SK-N-DZ (cell line): ENCODE results near the gene GLI2. TPM values are rescaled to one million over a fixed set of nuclear protein-coding genes. Genes with fewer than 3 reads are reported as not detected.
A peak's percentile ranks its signal among the peaks of the same experiment; 100 is the strongest.

Source experiments
- DNase-seq: peaks from one replicate; pipeline ENCODE4 v3.0.0-alpha.2; 2015; ENCODE audit warnings: low spot score
- polyA plus RNA-seq, 2 experiments: library from polyadenylated mRNA; depleted of rRNA; stranded (reverse); fragments of >200 nt; gene quantifications; 2 replicates each; pipeline ENCODE4 v1.2.3, GENCODE V29; 2014

GLI2 gene
- polyA plus RNA-seq (2014; cell fraction: cytosol; rRNA removed) = 5.9 and 6.5 TPM in 2 replicates
- 7.2 and 10.6 TPM in 2 replicates for polyA plus RNA-seq (2014; cell fraction: nucleus; rRNA removed)

DNA sequence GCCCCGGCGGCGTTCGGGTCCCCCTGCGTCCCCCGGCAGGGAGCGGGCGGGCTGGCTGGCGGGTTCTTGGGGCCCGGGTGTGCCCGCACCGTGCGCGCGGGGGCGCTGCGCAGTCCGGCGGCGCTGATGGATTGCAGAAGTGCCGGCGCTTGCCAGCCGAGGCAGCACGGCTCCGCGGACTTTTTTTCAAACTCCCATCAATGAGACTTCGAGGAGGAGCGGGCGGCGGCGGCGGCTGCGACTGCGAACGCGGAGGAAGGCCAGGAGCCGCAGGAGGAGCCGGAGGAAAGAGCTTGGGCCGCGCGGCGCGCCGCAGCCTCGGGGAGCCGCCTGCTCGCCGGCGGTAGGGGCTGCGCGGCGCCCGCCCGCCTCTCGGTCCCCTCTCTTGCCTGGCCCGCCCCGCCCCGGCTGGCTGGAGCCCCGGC, at the start of gene GLI2:
Gene GLI2 (plus strand): TSS at position 123 of the 425 bp plus-strand sequence. CDS start 61,453 bp downstream, outside the sequence.
- DNase-seq = peak; percentile 78

DNA sequence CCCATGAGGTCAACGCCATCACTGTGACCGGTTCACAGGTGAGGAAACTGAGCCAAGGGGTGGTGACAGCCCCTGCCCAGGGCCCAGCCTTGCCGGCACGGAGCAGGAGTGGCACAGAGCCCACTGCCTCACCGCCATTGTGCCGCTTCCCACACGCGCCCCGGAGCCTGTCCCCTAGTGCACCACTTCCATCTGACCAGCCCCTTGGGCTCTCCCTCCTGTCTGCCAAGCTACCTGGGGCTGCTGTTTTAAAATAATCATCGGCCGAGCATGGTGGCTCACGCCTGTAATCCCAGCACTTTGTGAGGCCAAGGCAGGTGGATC, 49.7 kb upstream of the GLI2 start:
- no peak for DNase-seq

DNA sequence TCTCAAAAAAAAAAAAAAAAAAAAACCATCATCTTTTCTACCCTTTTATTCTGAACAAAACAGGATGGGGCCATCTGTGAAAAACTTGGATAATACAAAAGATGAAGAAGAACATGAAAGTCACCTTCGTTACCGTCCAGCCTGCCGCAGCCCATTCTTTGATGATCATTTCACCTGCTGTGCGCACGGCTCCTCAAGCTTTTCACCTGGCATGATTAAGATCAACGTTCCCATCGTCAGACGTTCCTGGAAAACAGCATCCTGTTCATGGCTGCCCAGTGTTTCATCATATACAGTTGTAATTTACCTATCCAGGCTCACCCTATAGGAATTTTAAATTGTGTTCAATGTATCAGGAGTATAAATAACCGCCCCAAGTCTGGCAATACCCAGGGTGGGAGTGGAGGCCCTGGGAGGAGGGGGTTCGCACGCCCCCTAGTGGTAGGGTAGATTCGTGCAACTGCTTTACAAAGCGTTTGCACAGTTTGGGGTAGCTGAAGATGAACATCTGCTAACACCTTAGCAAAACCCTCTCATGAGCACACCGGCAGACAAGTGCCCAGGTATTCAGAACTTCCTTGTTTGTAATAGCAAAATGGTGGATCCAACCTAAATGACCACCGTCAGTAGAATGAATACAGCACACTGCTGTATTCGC, 49.0 kb upstream of the GLI2 start:
- no peak for DNase-seq

GRCh38 chr2:120687210-120687609, 48.5 kb upstream of the GLI2 start:
- no peak for DNase-seq

- no peak for DNase-seq
Observed at GRCh38 chr2:120690521-120690920, 45.1 kb upstream of the GLI2 start.

DNA sequence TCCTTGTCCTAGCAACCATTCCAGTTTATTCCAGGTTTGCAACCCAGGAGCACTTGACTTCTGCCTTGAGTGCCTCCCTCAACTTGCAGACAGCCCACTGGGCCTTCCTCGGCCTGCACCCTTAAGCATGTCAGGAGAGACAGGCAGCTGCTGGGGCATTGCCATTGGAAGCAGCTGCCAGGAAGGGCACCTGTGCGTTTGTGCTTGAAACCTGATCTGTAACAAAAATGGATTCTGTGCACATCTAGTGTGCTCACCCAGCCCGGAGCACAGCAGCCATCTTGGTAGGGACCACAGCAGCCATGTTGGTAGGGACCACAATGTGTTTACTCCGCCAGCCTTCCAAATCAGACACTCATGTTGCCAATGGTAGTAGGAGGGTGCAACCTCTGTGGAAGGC, 44.3 kb upstream of the GLI2 start:
- DNase-seq = no peak

GRCh38 chr2:120692691-120693090, 43.0 kb upstream of the GLI2 start:
- no peak for DNase-seq

GRCh38 chr2:120693121-120693520, 42.5 kb upstream of the GLI2 start:
- DNase-seq = no peak

GRCh38 chr2:120694034-120694433, 41.6 kb upstream of the GLI2 start:
- DNase-seq = no peak

DNA sequence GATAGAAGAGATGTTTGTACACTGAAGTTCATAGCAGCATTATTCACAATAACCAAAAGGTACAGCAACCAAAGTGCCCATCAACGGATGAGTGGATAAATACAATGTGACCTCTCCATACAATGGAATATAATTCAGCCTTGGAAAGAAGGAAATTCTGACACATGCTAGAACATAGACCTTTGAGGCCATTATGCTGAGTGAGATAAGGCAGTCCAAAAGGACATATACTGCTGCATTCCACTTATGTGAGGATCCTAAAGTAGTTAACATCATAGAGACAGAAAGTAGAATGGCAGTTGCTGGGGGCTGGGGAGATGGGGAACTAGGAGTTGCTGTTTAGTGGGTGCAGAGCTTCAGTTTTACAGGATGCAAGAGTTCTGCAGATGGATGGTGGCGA, 38.2 kb upstream of the GLI2 start:
- DNase-seq = no peak

GRCh38 chr2:120699292-120699691, 36.4 kb upstream of the GLI2 start:
- peak; percentile 35 for DNase-seq

GRCh38 chr2:120700659-120701058, 35.0 kb upstream of the GLI2 start:
- DNase-seq = no peak

DNA sequence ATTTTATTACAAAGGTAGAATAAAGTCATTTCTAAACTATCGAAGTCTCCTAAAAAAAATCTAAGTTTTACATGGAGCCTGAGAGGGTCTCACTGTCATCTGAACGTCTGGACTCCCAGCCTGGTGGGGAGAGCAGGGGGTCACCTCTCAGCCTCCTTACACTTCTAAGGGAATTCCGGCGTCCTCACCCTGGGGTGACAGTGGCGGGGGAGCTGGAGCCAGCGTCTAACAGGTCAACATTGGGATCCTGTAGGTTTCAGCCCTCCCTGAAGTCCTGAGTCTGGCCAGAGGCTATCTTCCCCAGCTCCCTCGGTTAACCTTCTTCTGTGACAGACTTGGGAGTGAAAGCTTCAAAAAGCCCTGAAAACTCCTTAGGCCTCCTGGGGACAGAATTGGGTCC, 34.6 kb upstream of the GLI2 start:
- no peak for DNase-seq

GRCh38 chr2:120701499-120701898, 34.2 kb upstream of the GLI2 start:
- no peak for DNase-seq

- no peak for DNase-seq
Observed at GRCh38 chr2:120702061-120702460, 33.6 kb upstream of the GLI2 start.

DNA sequence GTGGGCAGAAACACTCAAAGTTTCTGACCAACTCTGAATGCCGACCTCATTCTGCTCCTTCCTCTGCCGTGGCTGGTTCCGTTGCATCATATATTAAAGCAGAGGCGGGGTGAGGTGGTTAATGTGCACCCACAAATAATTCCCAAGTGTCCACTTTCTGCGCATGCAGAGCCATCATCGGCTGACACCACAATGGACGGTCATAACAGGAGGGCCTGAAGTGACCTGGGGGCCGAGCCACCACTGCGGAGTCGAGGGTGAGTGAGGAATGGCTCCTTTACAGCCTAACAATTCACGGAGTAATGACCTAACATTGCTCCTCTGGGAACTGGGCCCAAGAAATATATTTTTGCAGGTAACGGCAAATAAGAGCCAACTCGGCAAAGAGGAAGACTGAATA, 32.9 kb upstream of the GLI2 start:
- DNase-seq = no peak

- DNase-seq = no peak
Observed at GRCh38 chr2:120703330-120703994, 32.2 kb upstream of the GLI2 start.

GRCh38 chr2:120704696-120705095, 31.0 kb upstream of the GLI2 start:
- no peak for DNase-seq

GRCh38 chr2:120707816-120708215, 27.9 kb upstream of the GLI2 start:
- no peak for DNase-seq

- DNase-seq = no peak
Observed at GRCh38 chr2:120708944-120709607, 26.6 kb upstream of the GLI2 start.

DNA sequence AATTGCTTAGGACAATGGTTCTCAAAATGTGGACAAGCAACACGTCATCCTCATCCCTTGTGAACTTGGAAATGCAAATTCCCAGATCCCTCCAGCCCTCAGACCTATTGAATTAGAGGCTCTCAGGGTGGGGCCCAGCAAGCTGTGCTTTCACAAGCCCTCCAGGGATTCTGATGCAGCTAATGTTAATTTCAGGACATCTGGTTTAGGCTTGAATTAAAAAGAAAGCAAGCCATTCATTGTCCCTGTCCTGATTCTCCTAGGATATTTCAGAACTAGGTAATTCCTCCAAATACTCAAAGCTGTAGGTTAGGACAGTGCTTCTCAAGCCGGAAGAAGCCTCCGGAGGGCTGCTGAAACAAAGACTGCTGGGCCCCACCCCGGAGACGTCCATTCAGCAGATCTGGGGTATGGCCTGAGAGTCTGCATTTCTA, 26.0 kb upstream of the GLI2 start:
- no peak for DNase-seq

GRCh38 chr2:120710256-120710655, 25.4 kb upstream of the GLI2 start:
- DNase-seq = no peak

GRCh38 chr2:120711694-120712093, 24.0 kb upstream of the GLI2 start:
- no peak for DNase-seq
